ENCODE measurements around the gene LYSMD1.

The LYSMD1 gene

DNA sequence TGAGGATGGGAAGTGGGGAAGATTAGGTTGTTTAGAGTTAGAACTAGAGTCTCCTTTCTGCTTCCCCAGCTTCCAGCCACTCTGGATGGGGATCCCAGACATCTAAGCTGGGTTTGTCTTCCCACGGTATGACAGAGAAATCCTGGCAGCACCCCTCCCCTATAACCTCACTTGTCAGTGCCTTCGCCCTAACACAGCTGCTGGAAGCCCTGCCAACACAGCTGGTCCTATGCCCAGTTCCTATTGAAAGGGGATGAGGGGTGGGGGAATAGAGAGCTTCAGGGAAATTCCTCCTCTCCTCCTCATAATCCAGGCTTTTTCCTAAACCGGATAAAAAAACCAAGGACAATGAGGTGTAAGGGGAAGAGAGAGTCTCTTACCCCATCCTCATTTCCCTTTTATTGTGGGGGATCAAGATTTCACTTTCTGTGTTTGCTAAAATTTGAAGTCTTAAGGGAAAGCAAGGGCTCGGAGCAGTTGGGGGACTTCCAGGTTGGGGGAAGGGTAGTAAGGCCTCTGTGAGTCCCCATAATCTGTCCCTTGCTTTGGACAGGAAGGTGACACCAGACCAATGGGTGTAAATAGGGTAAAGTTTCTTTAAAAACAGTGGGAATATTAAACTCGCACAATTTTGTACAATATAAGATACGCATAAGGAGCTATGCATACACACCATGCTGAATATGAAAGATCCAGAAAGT lies 9.5 kb upstream of the LYSMD1 start:
- DNase-seq, result no peak

DNA sequence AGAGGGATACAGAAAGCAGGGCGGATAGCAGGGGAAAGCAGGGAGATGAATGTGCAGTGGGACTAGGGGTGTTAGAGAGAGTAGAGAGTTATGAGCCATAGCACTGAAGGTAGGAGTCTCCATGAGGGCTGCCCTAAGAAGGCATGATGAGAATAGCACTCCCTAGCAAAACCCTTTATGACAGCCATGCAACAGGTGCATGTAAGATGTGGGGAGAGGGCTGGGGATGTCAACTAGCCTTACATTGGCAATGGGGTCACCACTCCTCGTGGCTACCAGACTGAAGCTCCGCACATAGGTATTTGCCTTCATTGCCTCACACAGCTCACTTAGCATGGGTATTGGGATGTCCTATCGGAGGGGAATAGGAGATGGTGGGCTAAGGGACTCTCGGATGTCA lies 5.5 kb upstream of the LYSMD1 start:
- no peak for DNase-seq

DNA sequence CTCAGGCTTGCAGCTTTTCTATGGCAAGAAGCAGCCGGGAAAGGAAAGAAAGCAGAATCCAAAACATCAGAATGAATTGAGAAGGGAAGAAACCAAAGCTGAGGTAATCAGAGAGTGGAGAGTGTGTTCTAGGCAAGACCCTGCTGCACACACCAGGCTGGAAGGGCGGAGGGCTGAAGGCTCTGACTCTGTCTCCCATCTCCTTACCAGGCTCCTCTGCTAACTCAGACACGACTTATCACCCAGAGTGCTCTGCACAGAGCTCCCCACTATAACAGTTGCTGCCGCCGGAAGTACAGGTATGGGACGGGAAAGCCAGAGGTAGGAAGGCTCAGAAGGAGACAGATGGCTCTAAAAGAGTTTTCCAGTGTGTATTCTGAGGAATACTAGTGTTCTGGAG lies 1.4 kb upstream of the LYSMD1 start:
- no peak for DNase-seq

DNA sequence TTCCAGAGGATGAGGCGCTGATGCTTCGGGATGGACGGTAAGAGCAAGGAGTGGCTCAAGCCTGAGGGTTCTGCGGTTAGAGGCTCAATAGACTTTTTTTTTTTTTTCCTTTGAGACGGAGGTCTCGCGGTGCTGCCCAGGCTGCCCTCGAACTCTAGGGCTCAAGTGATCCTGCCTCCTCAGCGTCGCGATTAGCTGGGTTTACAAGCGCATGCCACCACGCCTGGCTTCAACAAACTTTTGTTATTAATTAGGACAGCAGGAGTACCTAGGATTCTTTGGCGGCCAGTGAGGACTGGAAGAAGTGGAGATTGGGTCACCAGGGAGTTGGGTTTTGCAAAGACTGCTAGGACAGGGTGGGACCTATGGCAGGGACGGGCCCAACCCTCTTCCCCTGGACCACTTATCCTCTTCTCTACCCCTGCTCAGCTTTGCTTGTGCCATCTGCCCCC lies 829 bp upstream of the LYSMD1 start:
- DNase-seq, result no peak

DNA sequence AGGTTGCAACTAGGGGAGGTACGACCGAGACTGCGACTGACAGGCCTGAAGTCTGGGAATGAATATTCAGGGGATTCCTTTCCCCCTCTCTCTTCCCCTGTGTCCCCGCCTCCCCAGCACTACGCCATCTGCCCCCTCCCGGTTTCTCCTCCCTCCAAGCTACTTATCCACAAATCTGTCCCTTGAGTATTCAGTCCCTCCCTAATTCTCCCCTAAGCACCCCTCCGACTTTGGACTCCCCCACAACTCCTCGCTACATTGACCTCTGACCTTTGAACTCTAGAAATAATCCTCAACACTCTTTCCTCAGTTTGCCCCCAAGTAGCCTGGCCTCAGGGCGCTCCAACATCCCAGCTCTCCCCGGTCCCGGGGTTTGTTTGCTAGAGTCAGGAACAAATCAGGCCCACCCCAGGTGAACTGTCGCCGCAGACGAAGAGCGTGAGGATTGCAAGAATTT lies 393 bp downstream of the LYSMD1 start:
- DNase-seq, result no peak

DNA sequence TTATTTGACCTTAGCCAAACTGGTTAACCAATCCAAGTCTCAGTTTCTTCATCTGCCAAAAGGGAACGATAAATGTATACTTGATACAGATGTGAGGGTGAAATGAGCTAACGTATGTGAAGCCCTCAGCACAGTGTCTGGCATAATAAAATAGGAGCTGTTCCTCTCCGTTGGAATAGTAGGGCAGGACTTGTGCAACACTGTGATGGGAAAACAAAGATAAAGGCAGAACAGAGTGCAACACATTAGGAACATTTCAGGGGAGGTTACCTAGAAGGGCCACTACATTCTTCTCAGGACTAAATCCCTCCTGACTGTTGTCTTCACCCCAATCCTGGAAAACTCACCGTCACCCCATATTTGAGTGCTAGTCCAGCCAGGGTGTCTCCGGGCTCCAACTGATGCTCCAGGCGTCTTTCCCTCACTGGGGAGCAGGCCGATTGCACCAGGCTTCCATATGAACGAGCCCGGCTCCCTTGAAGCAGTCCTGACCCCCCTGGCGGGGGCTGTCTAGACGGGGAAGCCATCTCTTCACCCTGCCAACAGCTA lies 896 bp downstream of the LYSMD1 start:
- DNase-seq, result no peak

DNA sequence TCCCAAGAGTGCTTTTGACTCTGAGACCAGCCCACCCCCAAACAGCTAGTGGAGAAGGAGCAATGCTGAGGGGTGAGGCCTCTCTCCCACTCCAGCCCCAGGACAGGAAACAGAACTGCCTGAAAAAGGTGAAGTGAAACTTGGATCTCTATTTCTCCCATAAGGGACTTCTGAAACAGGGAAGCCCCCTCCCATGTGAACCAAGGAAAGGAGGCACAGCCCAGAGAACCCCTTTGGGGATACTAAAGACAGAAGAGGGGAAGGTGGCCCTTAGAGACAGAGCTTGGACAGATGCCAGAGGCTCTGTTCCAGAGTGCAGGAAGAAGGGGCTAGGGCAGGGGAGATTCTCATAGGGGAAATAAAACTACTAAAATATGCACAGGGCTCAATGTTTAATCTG lies 6.3 kb downstream of the LYSMD1 start:
- no peak for DNase-seq

DNA sequence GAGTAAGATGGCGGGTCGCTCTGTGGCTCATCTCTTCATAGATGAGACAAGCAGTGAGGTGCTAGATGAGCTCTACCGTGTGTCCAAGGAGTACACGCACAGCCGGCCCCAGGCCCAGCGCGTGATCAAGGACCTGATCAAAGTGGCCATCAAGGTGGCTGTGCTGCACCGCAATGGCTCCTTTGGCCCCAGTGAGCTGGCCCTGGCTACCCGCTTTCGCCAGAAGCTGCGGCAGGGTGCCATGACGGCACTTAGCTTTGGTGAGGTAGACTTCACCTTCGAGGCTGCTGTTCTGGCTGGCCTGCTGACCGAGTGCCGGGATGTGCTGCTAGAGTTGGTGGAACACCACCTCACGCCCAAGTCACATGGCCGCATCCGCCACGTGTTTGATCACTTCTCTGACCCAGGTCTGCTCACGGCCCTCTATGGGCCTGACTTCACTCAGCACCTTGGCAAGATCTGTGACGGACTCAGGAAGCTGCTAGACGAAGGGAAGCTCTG lies 6.9 kb downstream of the LYSMD1 start:
- DNase-seq, result no peak

DNA sequence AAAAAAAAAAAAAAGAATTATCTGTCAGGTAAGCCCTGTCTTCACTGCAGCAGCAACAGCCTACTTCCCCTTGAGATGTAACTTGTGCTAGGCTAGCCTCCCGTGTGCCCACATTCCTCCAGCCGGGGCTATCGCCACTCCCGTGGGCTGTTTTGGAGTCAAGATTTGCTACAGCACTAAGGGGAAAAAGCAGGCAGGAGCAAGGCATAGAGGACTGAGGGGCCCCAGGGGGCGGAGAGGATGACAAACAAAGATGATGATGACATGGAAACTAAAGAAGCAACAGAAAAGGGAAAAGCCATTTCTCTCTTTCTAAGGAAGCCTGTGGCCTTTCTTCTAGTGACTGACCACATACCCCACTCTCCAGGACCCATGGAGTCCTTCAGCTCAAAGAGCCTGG lies 7.4 kb downstream of the LYSMD1 start:
- DNase-seq, result peak; percentile 26

DNA sequence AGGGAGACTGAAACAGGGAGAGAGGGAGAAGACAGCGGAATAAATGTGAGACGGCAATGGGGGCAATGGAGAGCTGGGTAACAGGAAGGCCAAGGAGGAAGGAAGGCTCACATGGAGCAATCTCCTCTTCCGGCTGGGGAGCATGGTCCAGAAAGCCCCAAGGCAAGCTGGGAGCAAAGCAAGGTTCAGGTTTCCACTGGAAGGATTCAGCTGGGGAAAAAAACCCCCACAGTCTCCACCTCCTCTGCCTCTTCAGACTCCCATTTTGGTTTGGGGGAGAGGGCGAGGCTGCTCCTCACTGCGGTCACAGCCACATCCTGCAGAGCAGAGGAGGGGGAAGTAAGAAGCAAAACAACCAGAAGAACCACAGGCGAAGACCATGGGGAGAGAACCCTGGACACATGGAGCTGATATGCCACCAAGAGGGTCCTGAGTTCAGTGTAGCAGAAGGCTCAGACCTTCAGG lies 8.6 kb downstream of the LYSMD1 start:
- peak; percentile 43 for DNase-seq

DNA sequence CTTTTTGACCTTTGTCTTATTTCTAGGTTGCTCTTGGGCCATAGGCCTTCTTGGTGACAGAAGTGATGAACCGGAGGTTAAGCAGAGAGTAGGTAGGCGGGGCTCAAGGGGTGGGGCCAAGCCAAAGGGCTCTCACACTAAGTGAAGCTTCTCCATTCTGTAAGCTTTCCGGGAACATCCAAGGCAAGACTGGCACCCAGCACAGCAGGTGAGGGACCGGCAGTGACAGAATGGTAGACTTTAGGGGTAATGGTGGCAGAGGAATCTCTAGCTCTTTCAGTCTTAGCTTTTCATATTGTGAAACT lies 9.2 kb downstream of the LYSMD1 start, which contains the start of gene TNFAIP8L2:
TNFAIP8L2 (plus strand) TSS at position 135 of the 305 bp plus-strand sequence. CDS start 2,049 bp downstream, outside the sequence.
- DNase-seq, result peak; percentile 70

DNA sequence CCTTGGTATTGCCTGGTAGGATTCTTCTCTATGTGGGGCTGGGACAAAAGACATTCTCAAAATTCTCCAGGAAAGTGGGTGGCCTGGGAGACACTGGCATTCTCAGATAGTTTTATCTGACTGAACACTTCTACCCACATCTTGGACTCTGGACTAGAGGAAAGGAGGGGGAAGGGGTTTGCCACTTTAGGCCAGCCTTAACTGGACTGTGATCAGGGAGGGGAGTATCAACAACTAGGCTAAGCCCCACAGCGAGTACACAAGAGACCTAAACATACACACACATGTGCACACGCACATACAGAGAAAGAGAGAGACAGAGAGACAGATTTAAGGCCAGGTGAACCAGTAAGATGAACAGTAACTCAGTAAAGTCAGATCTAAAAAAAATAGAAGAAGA lies 18.0 kb downstream of the LYSMD1 start:
- DNase-seq, result no peak

DNA sequence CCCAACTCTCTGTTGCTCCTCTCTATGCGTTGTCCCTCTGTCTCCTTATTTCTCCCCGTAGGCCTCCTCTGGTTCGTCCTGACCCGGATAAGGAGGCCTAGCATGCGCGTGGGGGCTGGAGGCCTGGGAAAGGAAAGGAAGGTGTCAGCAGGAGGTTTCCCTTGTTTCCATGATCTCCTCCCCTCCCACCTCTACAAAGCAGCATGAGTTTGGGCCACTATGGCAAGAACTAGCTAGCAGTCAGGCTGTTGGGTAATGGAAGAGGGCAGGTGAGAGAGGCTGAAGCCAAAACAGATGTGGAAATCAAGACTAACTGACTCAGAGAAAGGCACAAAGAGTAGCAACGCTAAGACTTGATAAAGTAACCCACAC lies 18.6 kb downstream of the LYSMD1 start:
- no peak for DNase-seq

DNA sequence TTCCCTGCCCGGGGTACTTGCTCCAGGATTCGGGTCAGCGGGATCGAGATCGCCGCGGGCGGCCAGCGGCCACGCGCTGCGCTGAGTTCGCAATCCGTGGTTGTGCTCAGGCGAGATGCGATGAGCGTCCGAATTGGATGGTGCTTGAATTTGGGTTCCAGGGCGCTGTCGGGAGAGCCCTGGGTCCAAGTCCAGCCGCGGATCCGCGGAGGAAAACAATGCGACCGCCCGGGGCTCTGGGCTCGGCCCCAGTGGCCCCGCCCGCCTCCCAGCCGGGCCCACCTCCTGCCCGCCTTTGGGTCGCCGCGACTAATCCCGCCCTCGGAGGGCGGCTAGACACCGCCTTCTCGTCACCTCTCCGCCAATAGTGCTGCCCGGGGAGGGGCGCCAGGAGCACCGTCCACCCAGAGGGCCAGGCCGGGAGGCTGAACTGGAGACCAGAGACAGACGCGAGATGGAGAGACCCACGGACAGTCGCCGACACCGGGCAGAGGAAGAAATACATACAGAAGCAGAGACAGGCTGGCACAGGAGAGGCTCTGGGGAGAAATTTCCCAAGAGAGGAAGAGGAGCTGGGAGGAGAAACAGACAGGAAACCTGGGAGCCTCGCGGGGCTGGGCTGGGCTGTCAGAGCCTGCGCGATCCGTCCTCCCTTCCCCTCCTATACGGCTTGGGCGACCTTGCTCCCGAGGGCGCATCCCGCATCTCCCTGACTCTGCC lies 19.1 kb downstream of the LYSMD1 start, which contains the start of gene SEMA6C:
SEMA6C (minus strand) TSS at position 220 of the 720 bp plus-strand sequence. CDS start 4,010 bp downstream, outside the sequence.
- peak; percentile 82 for DNase-seq

DNA sequence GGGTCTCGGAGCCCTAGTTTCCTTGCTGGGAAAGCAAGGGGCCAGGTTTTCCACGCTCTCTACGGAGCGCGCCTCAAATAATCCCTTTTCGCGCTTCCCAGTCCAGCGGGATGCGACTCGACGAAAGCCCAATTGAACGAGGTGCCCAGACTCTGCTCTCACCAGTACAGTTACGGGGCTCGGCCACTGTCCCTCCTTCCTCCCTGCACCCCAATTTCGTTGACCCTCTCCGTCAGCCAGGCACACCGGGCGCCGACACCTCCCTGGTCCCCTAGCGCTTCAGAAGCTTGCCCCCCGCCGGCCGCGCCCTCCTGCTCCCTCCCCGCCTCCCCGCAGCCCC lies 19.7 kb downstream of the LYSMD1 start:
- DNase-seq, result no peak

DNA sequence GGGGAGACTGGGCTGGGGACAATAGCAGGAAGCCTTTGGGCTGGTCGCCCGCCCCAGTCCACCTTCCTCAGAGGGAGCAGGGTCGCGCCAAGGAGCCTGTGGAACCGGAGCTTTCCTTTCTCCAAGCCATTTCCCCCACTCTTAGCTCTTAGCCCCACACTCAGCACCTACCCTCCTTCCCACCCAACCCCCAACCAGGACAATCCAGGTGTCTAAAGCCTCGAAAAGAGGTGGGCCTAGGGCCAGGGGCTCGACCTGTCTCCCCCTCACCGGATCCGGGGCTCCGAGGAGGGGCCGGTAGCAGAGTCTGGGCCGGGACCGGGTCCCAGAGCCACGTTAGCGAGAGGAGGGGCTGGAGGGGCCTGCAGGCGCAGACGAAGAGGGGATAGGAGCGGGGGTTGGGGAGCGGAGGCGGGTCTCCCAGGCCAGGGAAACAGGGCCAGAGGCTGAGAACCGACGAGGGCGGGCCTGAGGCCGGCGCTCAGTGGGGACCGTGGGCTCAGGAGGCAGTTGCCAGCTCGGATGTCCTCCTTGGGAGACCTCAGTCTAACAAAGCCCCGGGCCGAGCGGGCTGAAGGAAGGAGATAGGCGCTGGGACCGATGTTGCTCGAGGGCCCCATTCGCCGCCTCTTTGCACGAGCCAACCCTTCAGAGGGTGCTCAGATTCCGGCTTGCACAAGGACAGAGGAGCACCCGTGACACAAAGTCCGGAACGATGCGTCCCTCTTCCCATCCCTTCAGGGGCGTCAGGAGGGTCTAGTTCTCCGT lies 20.2 kb downstream of the LYSMD1 start:
- no peak for DNase-seq

DNA sequence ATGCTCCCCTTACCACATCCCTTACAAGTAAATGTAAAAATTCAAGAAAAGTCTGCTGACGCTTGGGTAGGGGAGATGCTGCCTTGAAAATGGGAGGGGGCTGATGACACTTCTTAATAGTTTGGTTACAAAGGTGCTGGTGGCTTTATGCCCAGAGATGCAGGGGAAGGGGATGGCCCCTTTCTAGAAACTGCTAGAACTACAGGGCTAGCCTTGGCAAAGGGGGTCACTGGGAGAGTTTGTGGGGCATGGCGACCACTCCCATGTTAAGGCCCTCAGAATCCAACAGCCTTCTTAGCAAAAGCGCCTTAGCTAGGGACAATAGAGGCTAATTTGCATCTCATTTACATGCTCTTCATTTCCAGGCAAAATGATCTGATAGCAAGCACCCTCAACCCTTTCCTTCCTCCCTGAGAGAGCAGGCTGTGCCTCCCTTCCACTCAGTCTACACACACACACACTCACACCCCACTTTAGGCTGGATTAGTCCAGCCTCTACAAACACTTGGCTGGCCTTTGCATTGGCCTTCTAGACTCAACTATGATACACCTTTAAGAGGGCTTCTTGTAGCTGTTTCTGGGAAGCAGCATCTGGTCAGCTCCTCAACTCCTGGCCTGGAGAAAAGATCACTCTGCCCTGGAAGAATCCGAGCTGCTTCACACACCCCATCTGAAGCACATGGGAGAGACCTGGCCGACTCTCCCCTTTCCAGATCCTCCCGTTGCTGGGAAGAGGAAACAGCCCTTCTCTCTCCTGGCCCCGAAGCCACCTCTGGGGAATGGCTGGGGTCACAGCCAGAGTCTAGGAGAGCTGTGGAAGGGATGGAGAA lies 21.0 kb downstream of the LYSMD1 start:
- no peak for DNase-seq

DNA sequence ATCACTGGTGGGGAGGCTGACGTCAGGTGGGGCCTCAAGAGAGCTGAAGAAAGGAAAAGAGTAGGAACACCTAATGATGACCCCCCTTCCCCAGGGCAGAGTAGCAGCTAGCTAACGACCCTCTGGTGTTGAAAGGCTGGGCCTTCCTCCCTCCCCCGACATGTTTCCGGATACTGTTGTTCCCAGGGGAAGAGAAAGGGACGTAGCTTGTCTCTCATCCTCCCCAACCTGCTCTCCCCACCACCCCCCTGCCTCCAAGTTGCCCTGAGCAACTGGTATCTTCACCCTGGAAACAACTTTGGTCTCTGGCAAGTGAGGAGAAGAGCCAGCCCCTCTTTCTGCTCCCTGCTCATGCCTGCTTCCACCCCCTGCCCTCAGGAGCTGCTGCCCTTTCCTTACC lies 21.7 kb downstream of the LYSMD1 start:
- DNase-seq, result no peak

DNA sequence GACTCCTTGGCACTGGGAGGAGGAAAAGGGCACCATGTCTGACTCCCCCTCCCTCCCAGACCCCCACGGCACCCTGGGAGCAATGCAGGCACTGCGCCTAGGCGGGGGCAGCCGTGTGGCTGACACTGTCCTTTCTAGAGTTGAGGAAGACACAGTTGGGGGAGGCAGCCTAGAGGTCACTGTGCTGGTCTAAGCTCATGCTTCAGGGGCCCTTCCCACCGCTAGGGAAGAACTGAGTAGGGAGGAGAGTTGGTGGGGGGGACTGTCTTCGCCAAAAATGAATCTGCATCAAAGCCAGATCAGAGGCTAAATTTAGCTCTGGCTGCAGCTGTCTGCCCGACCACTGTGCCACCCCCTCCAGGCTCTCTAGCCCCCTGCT lies 22.7 kb downstream of the LYSMD1 start:
- DNase-seq, result no peak

DNA sequence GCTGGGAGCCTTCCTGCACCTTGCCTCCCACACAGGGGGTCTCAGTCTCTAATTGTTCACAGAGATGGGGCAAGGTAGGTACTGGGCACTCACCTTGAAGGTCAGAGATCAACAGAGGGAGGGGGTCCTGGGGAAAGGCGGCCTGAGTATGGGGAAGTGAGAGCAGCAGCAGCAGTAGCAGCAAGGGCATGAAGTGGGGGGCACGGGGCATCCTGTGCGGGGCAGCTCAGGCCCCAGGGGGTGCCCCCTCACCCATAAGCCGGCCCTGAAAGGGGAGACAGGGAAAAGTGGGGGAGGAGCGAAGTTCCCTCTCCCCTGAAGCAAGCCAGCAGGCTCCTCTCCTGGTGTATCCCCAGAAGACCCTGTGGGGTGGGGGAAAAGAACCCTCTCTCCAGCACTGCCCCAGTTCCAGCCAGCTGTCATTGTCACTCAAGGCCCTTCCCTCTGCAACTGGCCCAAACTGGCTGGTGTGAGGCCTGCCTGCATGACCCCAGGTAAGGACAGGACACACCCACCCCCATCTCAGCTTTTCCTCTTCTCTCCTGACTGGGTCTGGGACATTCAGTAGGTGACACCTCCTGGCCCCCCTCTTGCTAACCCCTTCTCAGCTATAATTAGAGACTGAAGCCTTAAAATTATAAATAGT lies 23.2 kb downstream of the LYSMD1 start:
- DNase-seq, result no peak

DNA sequence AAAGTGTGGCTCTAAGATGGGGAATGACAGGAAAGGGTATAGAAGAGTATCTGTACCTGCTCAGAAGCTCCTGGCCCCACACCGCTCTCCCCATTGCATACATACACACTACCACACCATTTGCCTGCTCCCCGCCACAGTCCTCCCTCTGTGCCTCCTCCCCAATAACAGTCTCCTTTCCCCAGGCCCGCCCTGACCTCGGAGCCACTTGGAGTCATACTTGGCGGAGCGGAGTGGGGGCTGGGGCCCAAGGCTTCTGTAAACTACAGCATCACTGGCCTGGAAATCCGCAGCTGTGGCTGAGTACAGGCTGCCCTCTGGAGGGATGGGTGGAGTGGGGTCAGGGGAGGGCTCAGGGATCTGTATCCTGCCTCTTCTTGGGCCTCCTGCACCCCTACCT lies 27.9 kb downstream of the LYSMD1 start:
- no peak for DNase-seq
